Heart left ventricle (tissue), 13 donors: Measurements from ENCODE around the gene ZBTB20.

Experiments used
- CTCF ChIP-seq, 12 donors: fragments of 200-600 bp; sonication (generic) in 4 of 12; IDR thresholded peaks; one replicate each; pipeline versions ENCODE4 v1.5.0 to v1.8.0; 2018 to 2022; ENCODE audit warnings: antibody characterized with exemption in 12 of 12, mild to moderate bottlenecking in 5 of 12
- POLR2A ChIP-seq, 2 donors: fragments of 450-650 bp; IDR thresholded peaks; one replicate each; pipeline ENCODE4 v1.6.1; 2017; ENCODE audit warnings: antibody characterized with exemption in 2 of 2, mild to moderate bottlenecking in 2 of 2, moderate library complexity in 2 of 2
- donor health status: ischemic (EF 13 %, LVEDD 7.1; RV severe dilation, severe dysfunction).
- donor health status: DM: no; HTN: yes; CAD: no.
- donor health status: DM: no; HTN: no; CAD: no.
- donor health status: ischemic (EF 25% LVEDD 6.9; RV normal size, moderate dysfunction).
- donor health status: ischemic (EF 25% LVEDD 5.7; RV mildly dilated, moderate dysfunction).
- donor health status: ischemic (EF 35%, LVEDD 5.7; RV mildly dilated, moderate dysfunction).
- donor health status: nonischemic (EF 11% LVEDD 7.7; RV severe dilation, severe dysfunction).
- donor health status: DM: yes; HTN: yes; CAD: no.
- donor health status: PGD.
- donor health status: ischemic (EF 29% LVEDD 5.4; RV normal size, mild dysfunction).
- donor health status: nonischemic (EF 23%, LVEDD 6.1; RV moderate dilation, normal function).

GRCh38 chr3:114725966-114726365, 421.1 kb downstream of the ZBTB20 start:
- TF ChIP-seq CTCF (IDR thresholded peaks at IDR 0.05): no peak
- TF ChIP-seq POLR2A (IDR thresholded peaks at IDR 0.05): no peak
